Tibial nerve (tissue), 4 donors: ENCODE measurements around the gene ALDOC. TPM values are rescaled to one million over a fixed set of nuclear protein-coding genes. Genes with fewer than 3 reads are reported as not detected.

Experiments
- DNase-seq, 2 donors: peaks; one replicate each; pipeline ENCODE4 v3.0.0-alpha.2; 2019; ENCODE audit warnings: low spot score in 2 of 2
- H3K27ac ChIP-seq, 4 donors: fragments of 200-600 bp; sonication (generic) in 3 of 4; one replicate each; pipeline ENCODE4 v1.5.1; 2017 to 2019; ENCODE audit warnings: mild to moderate bottlenecking in 1 of 4
- H3K27me3 ChIP-seq, 2 donors: fragments of 200-600 bp; sonication (generic) in 1 of 2; one replicate each; pipeline versions ENCODE4 v1.5.1 to v1.6.0; 2017 to 2019
- H3K36me3 ChIP-seq, 3 donors: fragments of 200-600 bp; sonication (generic); one replicate each; pipeline ENCODE4 v1.5.1; 2018 to 2019
- H3K4me1 ChIP-seq, 4 donors: fragments of 200-600 bp; sonication (generic) in 3 of 4; one replicate each; pipeline ENCODE4 v1.5.1; 2017 to 2019
- H3K4me3 ChIP-seq, 4 donors: fragments of 200-600 bp; sonication (generic) in 3 of 4; one replicate each; pipeline ENCODE4 v1.5.1; 2017 to 2019; ENCODE audit warnings: mild to moderate bottlenecking in 1 of 4, moderate library complexity in 1 of 4
- H3K9me3 ChIP-seq, 4 donors: fragments of 200-600 bp; sonication (generic) in 3 of 4; one replicate each; pipeline ENCODE4 v1.5.1; 2017 to 2019
- CTCF ChIP-seq, 5 experiments: fragments of 200-600 bp in 3 of 5; fragments of 450-650 bp in 2 of 5; sonication (generic) in 3 of 5; IDR thresholded peaks; one replicate each; pipeline ENCODE4 v1.5.1; 2016 to 2019; ENCODE audit warnings: antibody characterized with exemption in 5 of 5, mild to moderate bottlenecking in 3 of 5, moderate library complexity in 2 of 5
- EP300 ChIP-seq, 2 donors: sonication (generic); formaldehyde crosslinking; IDR thresholded peaks; one replicate each; pipeline ENCODE4 v1.6.1; 2017; ENCODE audit warnings: antibody characterized with exemption in 2 of 2, mild to moderate bottlenecking in 1 of 2
- POLR2A ChIP-seq, 2 donors: fragments of 450-650 bp; IDR thresholded peaks; one replicate each; pipeline ENCODE4 v1.6.1; 2017; ENCODE audit warnings: antibody characterized with exemption in 2 of 2, mild to moderate bottlenecking in 2 of 2, moderate library complexity in 2 of 2
- WGBS, 2 donors: methylation state at CpG; one replicate each; pipeline ENCODE4 v1.1.5; 2018; 5-methylcytosine and 5-hydroxymethylcytosine counted together
- total RNA-seq, 4 donors: library from RNA; depleted of rRNA; stranded (reverse); fragments of >200 nt; gene quantifications; one replicate each; pipeline ENCODE4 v1.1.0, GENCODE V29; 2016

ALDOC gene
- total RNA-seq, 4 donors from 2014 or later, result 46.2 to 222 (median 141) TPM

- Histone ChIP-seq H3K36me3 (peaks cover 0 to 7% (median 0%) of the 10 kb centered on the region in 3 donors), H3K27ac (no peak overlapping the region), H3K9me3 (no peaks in the 10 kb centered on the region), H3K4me1 (peaks cover 0 to 19% (median 12%) of the 10 kb centered on the region in 4 donors), H3K27me3 (no peaks in the 10 kb centered on the region), H3K4me3 (peak overlapping the region in 1 of 4 donors; percentile 67)
- TF ChIP-seq CTCF (IDR thresholded peaks at IDR 0.05), result no peak
- no peak for TF ChIP-seq POLR2A (IDR thresholded peaks at IDR 0.05)
- no peak for TF ChIP-seq EP300 (IDR thresholded peaks at IDR 0.05)
- DNase-seq, result no peak
- 34 to 35% methylated on average over 5 of the region's 5 CpGs for WGBS, 2 donors
Observed at GRCh38 chr17:28597606-28598383, 21.1 kb upstream of the ALDOC start.

- Histone ChIP-seq H3K4me1 (no peaks in the 10 kb centered on the region), H3K9me3 (no peaks in the 10 kb centered on the region), H3K27me3 (no peaks in the 10 kb centered on the region), H3K27ac (no peak overlapping the region), H3K36me3 (peaks cover 0 to 32% (median 0%) of the 10 kb centered on the region in 3 donors), H3K4me3 (no peak overlapping the region)
- no peak for DNase-seq
- TF ChIP-seq POLR2A (IDR thresholded peaks at IDR 0.05), result no peak
- no peak for TF ChIP-seq EP300 (IDR thresholded peaks at IDR 0.05)
- TF ChIP-seq CTCF (IDR thresholded peaks at IDR 0.05), result no peak
- 95 to 97% methylated on average over 4 of the region's 4 CpGs for WGBS, 2 donors
Observed at GRCh38 chr17:28592260-28592659, 15.6 kb upstream of the ALDOC start.

- H3K36me3 ChIP-seq, result peaks cover 0 to 44% (median 0%) of the 10 kb centered on the region in 3 donors
- no peak for DNase-seq
- TF ChIP-seq POLR2A (IDR thresholded peaks at IDR 0.05) (no peak), CTCF (IDR thresholded peaks at IDR 0.05) (no peak), EP300 (IDR thresholded peaks at IDR 0.05) (no peak)
Observed at GRCh38 chr17:28585851-28586250, 9.2 kb upstream of the ALDOC start.

GRCh38 chr17:28584434-28584833 is 7.7 kb upstream of the ALDOC start:
- Histone ChIP-seq H3K4me3 (no peak overlapping the region), H3K27ac (no peak overlapping the region), H3K4me1 (no peaks in the 10 kb centered on the region), H3K27me3 (no peaks in the 10 kb centered on the region), H3K36me3 (peaks cover 0 to 37% (median 0%) of the 10 kb centered on the region in 3 donors), H3K9me3 (no peaks in the 10 kb centered on the region)
- TF ChIP-seq POLR2A (IDR thresholded peaks at IDR 0.05), result no peak
- no peak for TF ChIP-seq CTCF (IDR thresholded peaks at IDR 0.05)
- no peak for TF ChIP-seq EP300 (IDR thresholded peaks at IDR 0.05)
- WGBS, 2 donors, result 76 to 91% methylated on average over 3 of the region's 3 CpGs
- DNase-seq, result no peak

More at GRCh38 chr17:28585851-28586250, 9.2 kb upstream of the ALDOC start:
- Histone ChIP-seq H3K9me3 (no peaks in the 10 kb centered on the region), H3K27ac (no peak overlapping the region), H3K4me3 (no peak overlapping the region), H3K4me1 (no peaks in the 10 kb centered on the region), H3K27me3 (no peaks in the 10 kb centered on the region)
- 92 to 97% methylated on average over 3 of the region's 3 CpGs for WGBS, 2 donors

- Histone ChIP-seq H3K4me3 (no peak overlapping the region), H3K27me3 (no peaks in the 10 kb centered on the region), H3K27ac (no peak overlapping the region), H3K9me3 (no peaks in the 10 kb centered on the region), H3K4me1 (peaks cover 0 to 1% (median 0%) of the 10 kb centered on the region in 4 donors), H3K36me3 (peaks cover 0 to 36% (median 0%) of the 10 kb centered on the region in 3 donors)
- WGBS, 2 donors, result 94 to 98% methylated on average over 2 of the region's 2 CpGs
- no peak for DNase-seq
- TF ChIP-seq EP300 (IDR thresholded peaks at IDR 0.05) (no peak), POLR2A (IDR thresholded peaks at IDR 0.05) (no peak), CTCF (IDR thresholded peaks at IDR 0.05) (no peak)
Observed at GRCh38 chr17:28582513-28582912, 5.8 kb upstream of the ALDOC start.
